Measurements from ENCODE around the gene PTOV1.

Gene PTOV1

DNA sequence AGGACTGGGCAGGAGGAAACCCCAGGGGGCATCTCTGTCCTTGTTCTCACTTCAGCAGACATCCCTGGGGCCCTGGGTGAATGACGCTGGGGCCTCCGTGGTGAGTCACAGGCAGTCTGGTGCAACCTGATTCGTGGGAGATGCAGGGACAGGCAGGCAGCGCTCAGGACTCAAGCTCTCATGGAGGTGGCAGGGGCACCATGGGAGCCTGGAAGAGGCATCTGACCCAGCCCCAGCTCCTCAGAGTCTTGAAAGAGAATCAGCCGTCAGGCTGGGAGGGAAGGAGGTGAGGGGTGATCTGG is 14.0 kb upstream of the PTOV1 start:
- TF ChIP-seq, protein P1, sequence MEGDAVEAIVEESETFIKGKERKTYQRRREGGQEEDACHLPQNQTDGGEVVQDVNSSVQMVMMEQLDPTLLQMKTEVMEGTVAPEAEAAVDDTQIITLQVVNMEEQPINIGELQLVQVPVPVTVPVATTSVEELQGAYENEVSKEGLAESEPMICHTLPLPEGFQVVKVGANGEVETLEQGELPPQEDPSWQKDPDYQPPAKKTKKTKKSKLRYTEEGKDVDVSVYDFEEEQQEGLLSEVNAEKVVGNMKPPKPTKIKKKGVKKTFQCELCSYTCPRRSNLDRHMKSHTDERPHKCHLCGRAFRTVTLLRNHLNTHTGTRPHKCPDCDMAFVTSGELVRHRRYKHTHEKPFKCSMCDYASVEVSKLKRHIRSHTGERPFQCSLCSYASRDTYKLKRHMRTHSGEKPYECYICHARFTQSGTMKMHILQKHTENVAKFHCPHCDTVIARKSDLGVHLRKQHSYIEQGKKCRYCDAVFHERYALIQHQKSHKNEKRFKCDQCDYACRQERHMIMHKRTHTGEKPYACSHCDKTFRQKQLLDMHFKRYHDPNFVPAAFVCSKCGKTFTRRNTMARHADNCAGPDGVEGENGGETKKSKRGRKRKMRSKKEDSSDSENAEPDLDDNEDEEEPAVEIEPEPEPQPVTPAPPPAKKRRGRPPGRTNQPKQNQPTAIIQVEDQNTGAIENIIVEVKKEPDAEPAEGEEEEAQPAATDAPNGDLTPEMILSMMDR (conservative IDR thresholded peaks at IDR 0.05; ENCODE audit: low read depth, low read length), result no peak
- peak; percentile 73 for DNase-seq (ENCODE audit: low read depth)
- H3K4me3 ChIP-seq (ENCODE audit: low read depth, low read length), result no peak overlapping the region

DNA sequence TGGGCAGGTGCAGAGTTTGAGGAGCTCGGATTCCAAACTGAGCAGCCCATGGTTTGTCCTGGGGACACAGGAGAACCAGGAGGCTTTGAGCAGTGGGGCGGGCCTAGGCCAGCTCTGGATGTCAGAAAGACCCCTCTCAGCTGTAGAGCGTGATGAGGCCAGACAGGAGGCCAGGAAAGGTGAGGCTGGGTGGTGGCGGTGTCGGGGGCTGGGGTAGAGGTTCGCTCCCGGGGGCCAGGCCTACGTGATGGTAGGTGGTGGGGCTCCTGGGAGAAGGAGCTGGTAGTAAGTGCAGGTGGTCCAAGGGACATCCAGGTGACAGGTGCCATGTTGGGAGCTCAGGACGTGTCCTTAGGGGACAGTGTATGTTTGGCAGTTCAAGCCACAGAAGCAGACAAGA is 13.5 kb upstream of the PTOV1 start:
- no peak for DNase-seq (ENCODE audit: low read depth)
- H3K4me3 ChIP-seq (ENCODE audit: low read depth, low read length), result no peak overlapping the region
- TF ChIP-seq, protein P1 (conservative IDR thresholded peaks at IDR 0.05; ENCODE audit: low read depth, low read length), result no peak

DNA sequence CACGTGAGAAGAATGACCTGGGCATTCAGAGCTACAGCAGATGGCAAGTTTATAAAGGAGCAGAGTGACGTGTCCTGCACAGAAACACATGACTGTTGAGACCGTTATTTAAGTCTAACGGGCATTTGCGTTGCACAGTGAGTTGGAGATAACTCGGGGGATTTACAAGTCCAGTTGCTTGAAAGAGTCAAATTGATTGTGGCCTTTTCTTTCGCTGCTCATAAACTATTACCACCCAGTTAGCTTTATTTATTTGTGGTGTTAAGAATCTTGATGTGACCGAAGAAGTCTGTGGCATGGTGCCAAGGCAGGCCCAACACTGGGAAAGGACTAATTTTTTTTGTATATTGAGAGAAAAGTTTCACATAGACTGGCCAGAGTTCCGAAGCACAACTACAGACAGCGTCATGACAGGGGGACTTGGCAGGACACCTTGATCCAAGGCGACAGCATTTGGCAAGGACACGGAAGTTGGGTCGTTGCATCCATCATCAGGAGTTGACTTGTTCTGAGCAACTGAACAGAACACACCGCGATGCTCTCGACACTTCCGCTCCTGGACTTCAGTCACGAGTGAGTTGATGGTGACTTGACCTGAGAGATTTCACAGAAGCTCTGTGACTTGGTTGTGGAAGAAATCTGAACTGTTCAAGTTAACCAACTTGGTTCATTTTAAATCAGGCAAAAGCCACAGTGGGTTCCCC is 11.9 kb upstream of the PTOV1 start:
- no peak for DNase-seq (ENCODE audit: low read depth)
- TF ChIP-seq, protein P1 (conservative IDR thresholded peaks at IDR 0.05; ENCODE audit: low read depth, low read length), result no peak
- no peak overlapping the region for H3K4me3 ChIP-seq (ENCODE audit: low read depth, low read length)

DNA sequence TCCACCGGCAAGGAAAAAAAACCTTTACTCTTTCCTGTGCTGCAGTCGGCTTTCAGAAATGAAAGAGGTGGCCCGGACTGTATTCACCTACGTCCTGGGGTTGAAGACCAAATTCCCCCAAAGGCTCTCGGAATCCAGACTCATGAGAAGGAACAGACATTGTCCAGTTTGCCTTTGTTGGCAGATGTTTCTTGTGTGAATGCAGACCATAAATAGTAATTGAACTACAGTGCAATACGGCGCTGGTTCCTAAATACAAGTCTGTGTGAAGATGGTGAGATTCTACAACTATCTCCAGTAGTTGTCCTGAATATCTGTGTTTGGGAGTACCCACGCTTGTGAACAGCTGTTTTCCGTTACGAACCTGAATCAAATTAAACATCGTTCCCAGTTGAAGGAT is 11.2 kb upstream of the PTOV1 start:
- TF ChIP-seq, protein P1 (conservative IDR thresholded peaks at IDR 0.05; ENCODE audit: low read depth, low read length), result no peak
- DNase-seq (ENCODE audit: low read depth), result no peak
- no peak overlapping the region for H3K4me3 ChIP-seq (ENCODE audit: low read depth, low read length)

DNA sequence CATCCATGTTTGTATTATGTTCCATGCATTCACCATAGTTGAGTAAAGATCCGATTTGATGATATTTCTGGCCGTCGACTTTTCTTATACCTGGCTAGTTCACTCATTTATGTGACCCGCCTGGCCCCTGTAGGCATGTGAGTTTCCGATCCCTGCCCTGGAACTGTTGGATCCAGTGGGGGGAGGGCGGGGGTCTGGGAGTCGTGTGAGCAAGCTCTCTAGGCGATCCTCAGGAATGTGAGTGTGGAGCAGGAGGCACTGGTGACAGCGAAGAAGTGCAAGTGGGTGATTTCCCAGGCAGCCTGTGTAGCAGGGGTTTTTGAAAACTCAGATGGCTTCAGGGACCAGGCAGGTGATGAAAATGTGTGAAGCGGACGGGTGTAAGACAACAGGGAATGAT is 10.6 kb upstream of the PTOV1 start:
- no peak for DNase-seq (ENCODE audit: low read depth)
- no peak overlapping the region for H3K4me3 ChIP-seq (ENCODE audit: low read depth, low read length)
- TF ChIP-seq, protein P1 (conservative IDR thresholded peaks at IDR 0.05; ENCODE audit: low read depth, low read length), result no peak

DNA sequence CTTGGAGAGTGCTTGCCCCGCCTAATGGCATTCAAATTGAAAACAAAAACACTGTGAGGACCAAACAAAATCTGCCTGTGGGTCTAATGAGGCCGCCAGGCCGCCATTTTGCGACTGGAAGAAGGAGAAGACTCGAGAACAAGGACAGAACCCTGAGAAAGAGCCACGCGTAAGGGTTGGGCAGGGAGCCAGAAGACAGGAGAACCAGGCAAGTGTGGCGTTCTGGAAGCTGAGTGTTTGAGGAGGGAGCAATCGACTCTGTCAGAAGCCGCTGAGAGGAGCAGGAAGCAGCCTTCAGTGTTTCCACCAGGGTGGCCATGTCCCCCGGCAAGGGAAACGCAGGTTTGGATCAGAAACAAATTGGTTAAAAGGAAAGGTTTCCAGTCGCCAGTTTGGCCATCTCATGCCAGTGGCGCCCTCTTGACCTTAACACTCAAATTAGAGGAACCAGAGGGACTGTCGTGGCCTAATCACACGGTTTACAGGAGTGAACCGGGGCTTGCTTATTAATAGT is 10.2 kb upstream of the PTOV1 start:
- no peak for DNase-seq (ENCODE audit: low read depth)
- TF ChIP-seq, protein P1 (conservative IDR thresholded peaks at IDR 0.05; ENCODE audit: low read depth, low read length), result no peak

DNA sequence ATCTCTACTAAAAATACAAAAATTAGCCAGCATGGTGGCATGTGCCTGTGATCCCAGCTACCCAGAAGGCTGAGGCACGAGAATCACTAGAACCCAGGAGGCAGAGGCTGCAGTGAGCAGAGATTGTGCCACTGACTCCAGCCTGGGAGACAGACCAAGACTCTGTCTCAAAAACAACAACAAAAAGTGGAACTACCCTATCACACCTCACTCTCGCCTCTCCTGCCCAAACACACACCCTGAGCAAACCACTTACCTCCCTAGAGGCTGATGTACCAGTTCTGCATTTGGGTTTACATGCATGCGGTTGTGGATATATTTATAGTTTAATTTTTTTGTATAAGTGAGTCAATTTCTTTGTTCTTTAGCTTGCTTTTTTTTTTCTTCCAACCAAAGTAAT is 7.7 kb upstream of the PTOV1 start:
- DNase-seq (ENCODE audit: low read depth), result no peak
- no peak overlapping the region for H3K4me3 ChIP-seq (ENCODE audit: low read depth, low read length)
- TF ChIP-seq, protein P1 (conservative IDR thresholded peaks at IDR 0.05; ENCODE audit: low read depth, low read length), result no peak

More for the DNA sequence above, 10.2 kb upstream of the PTOV1 start:
- H3K4me3 ChIP-seq (ENCODE audit: low read depth, low read length), result no peak overlapping the region
